HepG2 (cell line): Measurements from ENCODE around the gene CEBPE. TPM values are rescaled to one million over a fixed set of nuclear protein-coding genes. Genes with fewer than 3 reads are reported as not detected.

ENCODE experiments used
- ATAC-seq: fragments of 200-7000 bp; cut with Tn5 transposase; 3 replicates; pipeline ENCODE4 v1.9.1; 2020; ENCODE audit warnings: mild to moderate bottlenecking, moderate library complexity
- BruUV-seq: library from RNA; stranded (reverse); fragments of 400-500 nt; replicated peaks from 2 replicates; lab custom pipeline; 2021; lab: Mats Ljungman, UMichigan
- CTCF ChIA-PET: fragments of 300-600 bp; formaldehyde crosslinking; extraction: SDS; loops from one replicate; lab custom pipeline; 2021; ENCODE audit warnings: low total read pairs, inconsistent platforms, low intra/inter-chr PET ratio; lab: Yijun Ruan, JAX
- POLR2A ChIA-PET: fragments of 350-600 bp; sonication (Branson Sonifier 250); formaldehyde crosslinking; loops from one replicate; lab custom pipeline; 2020; ENCODE audit warnings: antibody characterized with exemption, inconsistent platforms; lab: Yijun Ruan, JAX
- DNase-seq: peaks from one replicate; pipeline ENCODE4 v3.0.0-alpha.2; 2015; ENCODE audit warnings: low spot score
- FAIRE-seq: peaks from 3 replicates; lab custom pipeline; 2011; peaks lifted over from hg19 to GRCh38; lab: Jason Lieb, UNC
- H2AFZ ChIP-seq: one replicate; pipeline ENCODE4 v1.6.1; 2011; ENCODE audit warnings: low read length, inconsistent platforms
- H3K27ac ChIP-seq: fragments of 300-600 bp; 3 replicates; pipeline ENCODE4 v1.8.0; 2011; ENCODE audit warnings: mixed run types, mild to moderate bottlenecking, mixed read lengths, low read length, inconsistent platforms; ENCODE audit not compliant: insufficient read depth; ENCODE audit errors: extremely low read length
- H3K27me3 ChIP-seq, 2 experiments: fragments of 200-600 bp in 1 of 2; 2 replicates in 1 of 2; 3 replicates in 1 of 2; pipeline versions ENCODE4 v1.6.0 to v1.8.0; 2011; ENCODE audit warnings: low read length in 2 of 2, mild to moderate bottlenecking in 2 of 2, moderate library complexity in 2 of 2, inconsistent platforms in 1 of 2; ENCODE audit not compliant: insufficient read depth in 2 of 2, control insufficient read depth in 1 of 2
- H3K36me3 ChIP-seq, 2 experiments: fragments of 200-600 bp in 1 of 2; replicated peaks in 1 of 2; 2 replicates in 1 of 2; 3 replicates in 1 of 2; pipeline versions ENCODE4 v1.5.1 to v1.8.0; 2011; ENCODE audit warnings: low read length in 2 of 2, inconsistent platforms in 1 of 2; ENCODE audit not compliant: insufficient read depth in 2 of 2, control insufficient read depth in 1 of 2
- H3K4me1 ChIP-seq: 2 replicates; pipeline ENCODE4 v1.5.1; 2012; ENCODE audit warnings: low read length, inconsistent platforms; ENCODE audit not compliant: insufficient read depth
- H3K4me2 ChIP-seq: 2 replicates; pipeline ENCODE4 v1.6.0; 2011; ENCODE audit warnings: low read depth, low read length, inconsistent platforms
- H3K4me3 ChIP-seq, 3 experiments: fragments of 200-600 bp in 1 of 3; sonication (generic), shearing (Covaris generic) in 1 of 3; replicated peaks in 1 of 3; 2 replicates each; pipeline ENCODE4 v1.5.1; 2011 to 2016; ENCODE audit warnings: low read length in 3 of 3, inconsistent platforms in 2 of 3, low read depth in 2 of 3, mild to moderate bottlenecking in 2 of 3, control low read depth in 1 of 3, mixed read lengths in 1 of 3; ENCODE audit not compliant: insufficient read depth in 1 of 3
- H3K79me2 ChIP-seq: one replicate; pipeline ENCODE4 v1.6.1; 2011; ENCODE audit warnings: low read length, inconsistent platforms; ENCODE audit not compliant: insufficient read depth
- H3K9ac ChIP-seq: 2 replicates; pipeline ENCODE4 v1.6.0; 2011; ENCODE audit warnings: mild to moderate bottlenecking, low read depth, low read length, inconsistent platforms; ENCODE audit not compliant: insufficient read depth
- H3K9me3 ChIP-seq: 2 replicates; pipeline ENCODE4 v1.5.1; 2012; ENCODE audit warnings: mild to moderate bottlenecking, low read length
- H4K20me1 ChIP-seq: 2 replicates; pipeline ENCODE4 v1.6.0; 2011; ENCODE audit warnings: inconsistent platforms, mild to moderate bottlenecking, low read length, moderate library complexity; ENCODE audit not compliant: insufficient read depth
- GATAD1 ChIP-seq: IDR thresholded peaks from 2 replicates; pipeline ENCODE4 v1.6.1; 2016; ENCODE audit warnings: missing genetic modification reagents, missing compliant biosample characterization
- NPAS2 ChIP-seq: sonication (generic); formaldehyde crosslinking; IDR thresholded peaks from 2 replicates; pipeline ENCODE4 v1.8.0; 2022; ENCODE audit warnings: mild to moderate bottlenecking, missing genetic modification reagents, borderline replicate concordance
- SAFB2 ChIP-seq: sonication (generic); formaldehyde crosslinking; IDR thresholded peaks from 2 replicates; pipeline ENCODE4 v1.5.1; 2020; ENCODE audit warnings: missing genetic modification reagents, low read depth, mild to moderate bottlenecking, borderline replicate concordance
- SIX4 ChIP-seq: sonication (generic); formaldehyde crosslinking; IDR thresholded peaks from 2 replicates; pipeline ENCODE4 v1.4.0; 2020; ENCODE audit warnings: missing genetic modification reagents
- SNAPC4 ChIP-seq: sonication (generic); formaldehyde crosslinking; IDR thresholded peaks from 2 replicates; pipeline ENCODE4 v1.4.0; 2020; ENCODE audit warnings: mild to moderate bottlenecking, missing genetic modification reagents
- TEAD2 ChIP-seq: sonication (generic); formaldehyde crosslinking; IDR thresholded peaks from 2 replicates; pipeline ENCODE4 v1.9.0; 2021; ENCODE audit warnings: missing genetic modification reagents
- THAP7 ChIP-seq: sonication (generic); formaldehyde crosslinking; IDR thresholded peaks from 2 replicates; pipeline ENCODE4 v1.8.1; 2023; ENCODE audit warnings: mild to moderate bottlenecking, missing genetic modification reagents
- ZBTB1 ChIP-seq: sonication (generic); formaldehyde crosslinking; IDR thresholded peaks from 2 replicates; pipeline ENCODE4 v1.4.0; 2020; ENCODE audit warnings: missing genetic modification reagents, borderline replicate concordance
- ZFP36 ChIP-seq: fragments of 150-350 bp; IDR thresholded peaks from 2 replicates; pipeline ENCODE4 v1.6.1; 2018; ENCODE audit warnings: borderline replicate concordance, low read length, low read depth; ENCODE audit not compliant: partially characterized antibody
- ZNF430 ChIP-seq: sonication (generic); formaldehyde crosslinking; IDR thresholded peaks from 2 replicates; pipeline ENCODE4 v1.9.0; 2021; ENCODE audit warnings: mild to moderate bottlenecking, missing genetic modification reagents
- ZNF570 ChIP-seq: sonication (generic); formaldehyde crosslinking; IDR thresholded peaks from 2 replicates; pipeline ENCODE4 v1.4.0; 2020; ENCODE audit warnings: mild to moderate bottlenecking, missing genetic modification reagents, borderline replicate concordance
- WGBS: methylation state at CpG from one replicate; pipeline ENCODE4 v1.1.6; 2017; ENCODE audit warnings: low lambda C conversion rate; 5-methylcytosine and 5-hydroxymethylcytosine counted together
- in situ Hi-C: cut with HindIII; loops from 2 replicates; pipeline ENCODE4 v1.10.0; 2017; ENCODE audit warnings: low pct_unique_long_range_greater_than_20kb; ENCODE audit not compliant: extremely low pct_ligation_motif_present
- intact Hi-C: fragments of 100-400 bp; cut with micrococcal nuclease; formaldehyde crosslinking; loops from one replicate; pipeline ENCODE4 v1.10.0; 2022; ENCODE audit not compliant: unreplicated experiment
- polyA plus RNA-seq, 8 experiments: library from polyadenylated mRNA; depleted of rRNA in 3 of 8; stranded (reverse) in 7 of 8; unstranded in 1 of 8; fragments of >200 nt; fragmentation: Illumina TruSeq in 4 of 8; extraction: Trizol in 4 of 8; gene quantifications; 2 replicates each; pipeline versions ENCODE4 v1.2.1 to v1.2.3, GENCODE V29; 2011 to 2016; ENCODE audit warnings: low read depth in 4 of 8, missing spikeins in 1 of 8, mixed read lengths in 1 of 8; ENCODE audit not compliant: insufficient read depth in 1 of 8
- total RNA-seq, 5 experiments: library from RNA; depleted of rRNA; stranded (reverse); fragments of >200 nt; fragmentation: Illumina TruSeq; extraction: Trizol; gene quantifications; 2 replicates each; pipeline ENCODE4 v1.2.3, GENCODE V29; 2016; ENCODE audit warnings: low read depth in 1 of 5
- TF ChIP-seq, protein P1 (sequence below): sonication (generic); formaldehyde crosslinking; IDR thresholded peaks from 2 replicates; pipeline ENCODE4 v1.5.0; 2020; ENCODE audit warnings: missing genetic modification reagents, mild to moderate bottlenecking, borderline replicate concordance

CEBPE gene
- total and polyA plus RNA-seq, 2 of the 13 experiments (the other 11 are each of a cell fraction or from before 2014, with no cell fraction given), result 0.09 to 0.11 TPM

DNA sequence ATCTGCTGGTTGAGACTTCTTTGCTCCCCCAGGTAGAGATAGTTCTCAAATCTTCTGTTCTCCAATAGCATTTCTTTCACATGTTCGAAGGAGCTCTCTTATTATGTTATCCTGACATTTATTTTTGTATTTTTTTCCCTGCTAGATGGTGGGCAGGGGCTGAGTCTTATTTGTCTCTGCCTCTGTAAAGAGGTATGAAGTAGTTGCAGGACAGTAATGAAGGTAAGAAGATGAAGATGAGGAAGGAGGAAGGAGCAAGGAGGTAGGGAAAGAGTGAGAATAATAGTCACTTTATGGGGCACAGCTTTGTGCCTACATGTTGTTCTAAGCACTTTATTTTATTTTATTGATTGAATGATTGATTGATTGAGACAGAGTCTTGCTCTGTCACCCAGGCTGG, 9.3 kb downstream of the CEBPE start:
- ChIA-PET CTCF (interaction anchor here (1.1 to 2.8 kb wide), 5 partner anchors 11 to 123 kb away, joined by 3 to 30 read pairs (median 5); no protein-coding TSS in a partner anchor), POLR2A (interaction anchor here (1.6 to 6.6 kb wide), 2 partner anchors 15 to 38 kb away, joined by 3 to 66 read pairs; partner anchors contain the start of genes ACIN1 and C14orf119)
- Histone ChIP-seq H3K4me1 (peaks cover 41% of the 10 kb centered on the region), H3K36me3 (no peaks in the 10 kb centered on the region), H3K4me2 (no peak overlapping the region), H4K20me1 (no peaks in the 10 kb centered on the region), H3K27ac (no peak overlapping the region), H3K27me3 (peaks cover 22 to 58% of the 10 kb centered on the region in 2 experiments), H3K9me3 (no peaks in the 10 kb centered on the region), H3K79me2 (no peaks in the 10 kb centered on the region), H3K4me3 (no peak overlapping the region), H2AFZ (no peak overlapping the region), H3K9ac (no peak overlapping the region)
- WGBS, result 32% methylated on average over 1 of the region's 1 CpG
- ATAC-seq (no peak), DNase-seq (no peak), FAIRE-seq (no peak)
- in situ Hi-C loops, result loop anchor here (5.0 kb wide), 1 partner anchor 42 kb away; no protein-coding TSS in a partner anchor
- intact Hi-C loops, result loop anchor here (1.0 kb wide), 2 partner anchors 32 to 40 kb away; no protein-coding TSS in a partner anchor
- no TSS peak for BruUV-seq
- TF ChIP-seq THAP7 (CRISPR knock-in tag), result no peak
- TF ChIP-seq ZNF570 (CRISPR knock-in tag), result no peak
- TF ChIP-seq SNAPC4 (CRISPR knock-in tag), result no peak
- no peak for TF ChIP-seq TEAD2 (CRISPR knock-in tag)
- TF ChIP-seq, protein P1, sequence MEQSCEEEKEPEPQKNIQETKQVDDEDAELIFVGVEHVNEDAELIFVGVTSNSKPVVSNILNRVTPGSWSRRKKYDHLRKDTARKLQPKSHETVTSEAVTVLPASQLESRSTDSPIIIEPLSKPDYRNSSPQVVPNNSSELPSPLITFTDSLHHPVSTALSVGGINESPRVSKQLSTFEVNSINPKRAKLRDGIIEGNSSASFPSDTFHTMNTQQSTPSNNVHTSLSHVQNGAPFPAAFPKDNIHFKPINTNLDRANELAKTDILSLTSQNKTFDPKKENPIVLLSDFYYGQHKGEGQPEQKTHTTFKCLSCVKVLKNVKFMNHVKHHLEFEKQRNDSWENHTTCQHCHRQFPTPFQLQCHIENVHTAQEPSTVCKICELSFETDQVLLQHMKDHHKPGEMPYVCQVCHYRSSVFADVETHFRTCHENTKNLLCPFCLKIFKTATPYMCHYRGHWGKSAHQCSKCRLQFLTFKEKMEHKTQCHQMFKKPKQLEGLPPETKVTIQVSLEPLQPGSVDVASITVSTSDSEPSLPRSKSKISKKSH (CRISPR knock-in tag), result no peak
- no peak for TF ChIP-seq ZNF430 (CRISPR knock-in tag)
- no peak for TF ChIP-seq NPAS2 (CRISPR knock-in tag)
- no peak for TF ChIP-seq SAFB2 (CRISPR knock-in tag)
- TF ChIP-seq ZBTB1, result no peak
- TF ChIP-seq SIX4 (CRISPR knock-in tag), result no peak
- TF ChIP-seq GATAD1, result no peak
- no peak for TF ChIP-seq ZFP36
